MV-4-11 (cell line): ENCODE results near the gene PACS2.
"Not testable (repeated sequence)": the region's sequence is repeated elsewhere in the genome, so short reads cannot be mapped to it uniquely, and the experiment has no call there.

ENCODE experiments used
- DNase-seq: peaks from one replicate; lab custom pipeline; 2025; lab: John Stamatoyannopoulos, UW

The PACS2 gene

DNA sequence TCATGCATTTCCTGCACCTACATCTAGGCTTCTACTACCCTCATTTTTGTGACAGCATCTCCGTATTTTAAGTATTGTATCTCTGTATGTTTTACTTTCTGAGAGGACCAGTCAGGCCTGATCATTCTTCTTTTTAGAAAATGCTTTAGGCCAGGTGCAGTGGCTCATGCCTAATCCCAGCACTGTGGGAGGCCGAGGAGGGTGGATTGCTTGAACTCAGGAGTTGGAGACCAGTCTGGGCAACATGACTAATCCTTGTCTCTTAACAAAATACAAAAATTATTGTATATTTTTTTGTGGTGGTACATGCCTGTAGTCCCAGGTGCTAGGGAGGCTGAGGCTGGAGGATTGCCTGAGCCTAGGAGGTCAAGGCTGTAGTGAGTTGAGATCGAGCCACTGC, 36.9 kb downstream of the PACS2 start:
- no peak for DNase-seq

GRCh38 chr14:105351920-105352851, 37.6 kb downstream of the PACS2 start:
- DNase-seq, result peak; percentile 74

- no peak for DNase-seq
Measured at GRCh38 chr14:105353136-105353535, 38.6 kb downstream of the PACS2 start.

- DNase-seq, result no peak
Measured at GRCh38 chr14:105354541-105354940, 40.0 kb downstream of the PACS2 start.

GRCh38 chr14:105355049-105355575, 40.6 kb downstream of the PACS2 start:
- no peak for DNase-seq

DNA sequence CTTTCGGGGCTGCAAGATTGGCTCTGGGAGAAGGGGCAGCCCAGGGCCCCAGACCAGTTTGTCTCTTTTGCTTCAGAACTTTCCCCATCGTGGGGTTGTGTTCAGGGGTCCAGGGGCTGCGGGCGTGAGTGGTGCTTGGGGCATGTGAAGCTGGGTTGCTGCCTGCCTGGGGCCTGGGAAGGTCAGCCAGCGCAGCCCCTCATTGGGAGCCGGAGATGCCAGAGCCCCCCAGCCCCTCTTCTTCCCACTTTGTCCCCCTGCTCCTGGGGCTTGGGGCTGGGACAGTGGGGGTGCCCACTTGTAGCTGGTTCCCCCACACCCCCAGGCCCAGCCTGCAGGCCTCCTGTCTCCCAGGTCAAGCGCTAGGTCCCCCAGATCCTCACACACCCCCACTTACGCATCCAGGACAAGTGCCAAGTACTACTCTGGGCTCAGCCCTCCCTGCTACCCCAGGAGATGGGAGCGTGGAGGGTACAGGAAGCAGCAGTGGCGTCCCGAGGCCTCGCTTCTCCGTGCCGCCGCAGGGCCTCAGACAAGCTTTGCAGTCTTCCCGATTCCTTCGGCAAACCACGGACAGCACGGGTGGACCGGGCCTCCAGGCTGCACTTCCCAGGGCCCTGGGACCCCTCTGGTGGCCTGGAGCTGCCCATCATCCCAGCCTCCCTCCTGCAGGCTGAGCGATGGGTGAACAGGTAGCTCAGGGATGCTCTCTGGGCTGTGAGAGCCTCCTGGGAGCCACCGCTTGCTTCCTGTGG, 41.5 kb downstream of the PACS2 start:
- DNase-seq, result no peak

GRCh38 chr14:105356927-105357326, 42.4 kb downstream of the PACS2 start:
- no peak for DNase-seq

DNA sequence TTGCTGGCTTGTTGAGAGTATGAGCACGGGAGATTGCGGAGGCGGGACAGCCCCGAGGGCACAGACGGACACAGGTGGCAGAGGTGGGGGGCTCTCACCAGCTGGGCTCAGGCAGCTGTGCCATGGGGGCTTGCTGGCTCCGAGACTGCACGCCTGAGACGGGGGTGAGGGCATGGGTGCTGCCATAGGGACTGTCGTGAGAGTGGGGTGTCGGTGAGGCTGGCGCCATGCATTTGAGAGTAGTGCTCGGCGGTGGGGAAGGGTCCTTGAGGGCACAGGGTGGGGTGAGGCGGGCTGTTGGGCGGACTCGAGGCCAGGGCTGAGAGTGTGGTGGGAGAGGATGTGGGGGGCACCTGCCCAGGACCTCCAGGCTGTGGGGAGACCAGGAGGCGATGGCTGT, 43.1 kb downstream of the PACS2 start:
- no peak for DNase-seq

- no peak for DNase-seq
Measured at GRCh38 chr14:105358140-105358846, 43.7 kb downstream of the PACS2 start.

DNA sequence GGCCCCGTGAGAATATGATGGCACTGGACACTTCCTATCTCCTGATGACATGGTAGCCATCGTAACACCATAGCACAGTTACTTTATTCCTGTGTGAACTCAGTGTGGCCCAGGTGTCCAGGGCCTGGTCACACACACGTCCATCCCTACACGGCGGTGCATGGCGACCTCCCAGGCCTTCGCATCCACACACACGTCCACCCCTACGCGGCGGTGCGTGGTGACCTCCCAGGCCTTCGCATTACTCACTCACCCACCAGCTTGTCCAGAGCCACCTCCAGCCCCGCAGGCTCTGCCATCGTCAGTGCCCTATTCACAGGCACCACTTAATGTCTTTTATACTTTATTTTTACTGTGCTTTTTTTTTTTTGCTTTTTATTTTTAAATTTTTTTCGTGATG, 44.4 kb downstream of the PACS2 start:
- DNase-seq, result no peak

DNA sequence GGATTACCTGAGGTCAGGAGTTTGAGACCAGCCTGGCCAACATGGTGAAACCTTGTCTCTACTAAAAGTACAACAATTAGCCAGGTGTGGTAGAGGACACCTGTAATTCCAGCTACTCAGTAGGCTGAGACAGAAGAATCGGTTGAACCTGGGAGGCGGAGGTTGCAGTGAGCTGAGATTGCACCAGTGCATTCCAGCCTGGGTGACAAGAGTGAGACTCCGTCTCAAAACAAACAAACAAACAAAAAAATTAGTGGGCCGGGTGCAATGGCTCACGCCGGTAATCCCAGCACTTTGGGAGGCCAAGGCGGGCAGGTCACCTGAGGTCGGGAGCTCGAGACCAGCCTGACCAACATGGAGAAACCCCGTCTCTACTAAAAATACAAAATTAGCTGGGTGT, 46.9 kb downstream of the PACS2 start:
- DNase-seq, result not testable (repeated sequence)

GRCh38 chr14:105363847-105364708, 49.5 kb downstream of the PACS2 start:
- no peak for DNase-seq

GRCh38 chr14:105365101-105365500, 50.6 kb downstream of the PACS2 start:
- no peak for DNase-seq

DNA sequence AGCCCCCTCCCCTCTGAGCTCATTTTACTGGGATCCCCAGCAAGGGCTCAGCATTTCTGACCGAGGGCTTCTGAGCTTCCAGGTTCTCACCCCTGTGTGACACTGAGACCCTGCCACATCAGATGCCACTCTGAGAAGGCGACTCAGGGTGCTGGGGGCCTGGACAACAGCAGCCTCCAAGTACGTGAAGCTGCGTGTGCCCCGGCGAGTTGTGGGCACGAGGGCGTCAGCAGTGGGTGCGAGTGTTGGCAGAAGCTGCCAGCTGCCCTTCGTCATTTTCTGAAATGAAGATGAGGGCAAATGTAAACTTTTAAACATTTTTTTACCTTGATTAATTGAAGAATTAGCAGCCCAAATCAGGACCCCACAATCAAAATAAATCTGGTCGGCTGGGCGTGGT, 51.1 kb downstream of the PACS2 start:
- no peak for DNase-seq

GRCh38 chr14:105366386-105367074, 52.0 kb downstream of the PACS2 start:
- no peak for DNase-seq

GRCh38 chr14:105367116-105368031, 52.8 kb downstream of the PACS2 start:
- no peak for DNase-seq

GRCh38 chr14:105368032-105368417, 53.5 kb downstream of the PACS2 start:
- no peak for DNase-seq

GRCh38 chr14:105368426-105368825, 53.9 kb downstream of the PACS2 start:
- no peak for DNase-seq

DNA sequence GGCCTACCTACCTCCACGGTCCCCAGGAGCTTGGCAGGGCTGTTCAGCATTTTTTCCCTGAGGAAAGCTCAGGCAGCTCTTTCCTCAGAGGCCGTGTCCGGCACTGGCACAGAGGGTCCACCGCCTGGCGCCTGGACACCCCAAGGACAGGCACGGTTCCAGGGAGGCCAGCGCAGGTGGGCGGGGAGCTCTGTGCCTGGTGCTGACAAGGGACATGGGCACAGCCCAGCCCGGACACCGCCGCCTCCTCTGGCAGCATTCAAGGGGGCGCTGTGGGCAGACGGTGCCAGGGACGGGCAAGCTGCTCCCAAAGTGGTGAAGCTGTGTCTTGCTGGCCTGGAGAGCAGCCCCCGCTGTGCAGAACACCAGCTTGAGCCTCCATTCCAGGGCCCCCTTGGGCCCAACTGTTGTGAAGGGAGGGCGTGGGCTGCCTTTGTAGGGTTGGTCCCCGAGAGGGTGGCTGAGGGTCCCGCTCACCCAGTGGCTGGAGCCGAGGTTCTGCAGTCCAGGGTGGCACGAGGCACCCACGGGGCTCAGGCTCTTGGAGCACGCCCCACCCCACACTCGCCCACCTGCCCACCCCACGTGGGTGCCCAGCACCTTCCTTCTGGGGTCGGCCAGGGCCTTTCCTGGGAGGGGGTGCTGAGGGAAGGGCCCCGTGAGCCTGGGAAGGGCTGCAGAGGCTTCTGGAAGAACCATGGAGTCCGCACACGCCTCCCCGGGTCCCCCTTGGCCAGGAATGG, 54.5 kb downstream of the PACS2 start:
- DNase-seq, result no peak
